Natural killer cell (primary cell): ENCODE measurements around the gene ACAN. TPM values are rescaled to one million over a fixed set of nuclear protein-coding genes. Genes with fewer than 3 reads are reported as not detected.

Source experiments
- ATAC-seq, 3 donors: fragments of 150-1000 bp in 2 of 3; fragments of 200-7000 bp in 1 of 3; cut with Tn5 transposase; 1 replicate in 1 of 3; 2 replicates in 2 of 3; pipeline ENCODE4 v1.10.0; 2021; ENCODE audit warnings: mild to moderate bottlenecking in 2 of 3, moderate library complexity in 2 of 3
- DNase-seq, 2 donors: peaks; one replicate each; pipeline versions ENCODE4 v3.0.0 to v3.0.0-alpha.2; 2013 to 2021; ENCODE audit warnings: mixed read lengths in 1 of 2
- H3K27ac ChIP-seq: one replicate; pipeline ENCODE4 v1.5.1; 2013; ENCODE audit warnings: mild to moderate bottlenecking, low read length
- H3K27me3 ChIP-seq: one replicate; pipeline ENCODE4 v1.6.1; 2013; ENCODE audit warnings: low read length; ENCODE audit not compliant: control insufficient read depth, insufficient read depth
- H3K36me3 ChIP-seq: one replicate; pipeline ENCODE4 v1.6.1; 2013; ENCODE audit warnings: low read length; ENCODE audit not compliant: control insufficient read depth, insufficient read depth
- H3K4me1 ChIP-seq: one replicate; pipeline ENCODE4 v1.6.1; 2013; ENCODE audit warnings: low read length; ENCODE audit not compliant: control insufficient read depth, insufficient read depth
- H3K4me3 ChIP-seq: one replicate; pipeline ENCODE4 v1.5.1; 2013; ENCODE audit warnings: low read length
- H3K9me3 ChIP-seq: one replicate; pipeline ENCODE4 v1.6.1; 2013; ENCODE audit warnings: low read length; ENCODE audit not compliant: control insufficient read depth, insufficient read depth
- H3K27ac Mint-ChIP-seq, 2 donors: one replicate each; pipeline ENCODE4 v1.8.0; 2022; ENCODE audit warnings: mild to moderate bottlenecking in 2 of 2, mixed read lengths in 2 of 2, moderate library complexity in 1 of 2
- H3K27me3 Mint-ChIP-seq, 2 donors: one replicate each; pipeline ENCODE4 v1.8.0; 2022; ENCODE audit warnings: low read depth in 2 of 2, mixed read lengths in 2 of 2
- H3K36me3 Mint-ChIP-seq: one replicate; pipeline ENCODE4 v1.8.0; 2022; ENCODE audit warnings: mixed read lengths
- H3K4me1 Mint-ChIP-seq, 2 donors: one replicate each; pipeline ENCODE4 v1.8.0; 2022; ENCODE audit warnings: mixed read lengths in 2 of 2
- H3K4me3 Mint-ChIP-seq: one replicate; pipeline ENCODE4 v1.8.0; 2022; ENCODE audit warnings: mild to moderate bottlenecking, moderate library complexity, mixed read lengths
- H3K9me3 Mint-ChIP-seq, 2 donors: one replicate each; pipeline ENCODE4 v1.8.0; 2022; ENCODE audit warnings: mixed read lengths in 2 of 2
- WGBS: methylation state at CpG from one replicate; pipeline ENCODE4 v1.1.7; 2013; ENCODE audit warnings: missing lambda C conversion rate; ENCODE audit not compliant: insufficient coverage; 5-methylcytosine and 5-hydroxymethylcytosine counted together
- intact Hi-C: fragments of 100-400 bp; cut with micrococcal nuclease; formaldehyde crosslinking; loops from one replicate; pipeline ENCODE4 v1.14.2; 2022
- total RNA-seq, 4 donors: library from RNA; stranded (reverse); fragments of 120-200 nt in 1 of 4; gene quantifications; one replicate each; pipeline versions ENCODE4 v1.2.3 to v1.2.4, GENCODE V29; 2013 to 2022
- TF ChIP-seq, protein P1 (sequence below): fragments of 200-600 bp; IDR thresholded peaks from one replicate; pipeline ENCODE4 v1.8.0; 2022; ENCODE audit warnings: antibody characterized with exemption

ACAN gene
- total RNA-seq, 3 donors from 2014 or later (not counting 1 experiment from before 2014, with no cell fraction given) = not detected

DNA sequence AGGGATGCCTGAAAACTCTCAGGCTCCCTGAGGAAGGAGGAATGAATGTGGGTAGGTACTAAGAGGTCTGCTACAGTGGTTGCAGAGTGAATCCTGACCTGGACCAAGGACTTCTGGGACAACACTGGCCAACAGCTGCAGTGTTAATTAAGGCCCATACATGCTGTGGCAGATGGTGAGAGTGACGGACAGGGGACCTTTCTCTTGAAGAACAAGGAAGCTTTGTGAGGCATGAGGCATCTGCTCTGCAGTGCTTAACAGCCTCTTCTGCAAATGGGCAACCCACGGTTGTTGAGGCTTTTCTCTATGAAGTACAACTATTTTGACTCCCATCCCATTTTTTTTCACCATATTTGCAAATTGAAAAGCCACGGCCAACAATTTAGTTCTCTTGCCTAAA, 26.6 kb upstream of the ACAN start:
- Mint-ChIP-seq H3K9me3 (no peaks in the 10 kb centered on the region), H3K27me3 (peaks cover 13 to 33% of the 10 kb centered on the region in 2 donors), H3K4me1 (no peaks in the 10 kb centered on the region), H3K36me3 (no peaks in the 10 kb centered on the region), H3K4me3 (no peak overlapping the region), H3K27ac (no peak overlapping the region)
- H3K27me3 ChIP-seq = no peaks in the 10 kb centered on the region
- no peaks in the 10 kb centered on the region for H3K36me3 ChIP-seq
- no peak overlapping the region for H3K27ac ChIP-seq
- WGBS = 87% methylated on average over 3 of the region's 3 CpGs
- intact Hi-C loops = no loop called here
- no peaks in the 10 kb centered on the region for H3K4me1 ChIP-seq
- ATAC-seq (no peak), DNase-seq (no peak)
- peaks cover 3% of the 10 kb centered on the region for H3K9me3 ChIP-seq
- TF ChIP-seq, protein P1, sequence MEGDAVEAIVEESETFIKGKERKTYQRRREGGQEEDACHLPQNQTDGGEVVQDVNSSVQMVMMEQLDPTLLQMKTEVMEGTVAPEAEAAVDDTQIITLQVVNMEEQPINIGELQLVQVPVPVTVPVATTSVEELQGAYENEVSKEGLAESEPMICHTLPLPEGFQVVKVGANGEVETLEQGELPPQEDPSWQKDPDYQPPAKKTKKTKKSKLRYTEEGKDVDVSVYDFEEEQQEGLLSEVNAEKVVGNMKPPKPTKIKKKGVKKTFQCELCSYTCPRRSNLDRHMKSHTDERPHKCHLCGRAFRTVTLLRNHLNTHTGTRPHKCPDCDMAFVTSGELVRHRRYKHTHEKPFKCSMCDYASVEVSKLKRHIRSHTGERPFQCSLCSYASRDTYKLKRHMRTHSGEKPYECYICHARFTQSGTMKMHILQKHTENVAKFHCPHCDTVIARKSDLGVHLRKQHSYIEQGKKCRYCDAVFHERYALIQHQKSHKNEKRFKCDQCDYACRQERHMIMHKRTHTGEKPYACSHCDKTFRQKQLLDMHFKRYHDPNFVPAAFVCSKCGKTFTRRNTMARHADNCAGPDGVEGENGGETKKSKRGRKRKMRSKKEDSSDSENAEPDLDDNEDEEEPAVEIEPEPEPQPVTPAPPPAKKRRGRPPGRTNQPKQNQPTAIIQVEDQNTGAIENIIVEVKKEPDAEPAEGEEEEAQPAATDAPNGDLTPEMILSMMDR = no peak
- no peak overlapping the region for H3K4me3 ChIP-seq

DNA sequence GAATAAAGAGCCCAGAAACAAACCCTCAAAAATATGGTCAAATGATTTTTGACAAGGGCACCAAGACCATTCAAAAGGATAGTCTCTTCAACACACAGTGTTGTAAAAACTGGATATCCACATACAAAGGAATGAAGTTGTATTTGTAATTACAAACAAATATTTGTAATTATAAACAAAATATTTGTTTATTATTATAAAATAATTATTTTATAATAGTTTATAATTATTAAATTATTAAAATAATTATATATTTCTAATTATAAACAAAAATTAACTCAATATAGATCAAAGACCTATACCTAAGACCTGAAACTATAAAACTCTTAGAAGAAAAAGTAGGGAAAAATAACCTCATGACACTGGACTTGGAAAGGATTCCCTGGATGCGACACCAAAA, 23.3 kb upstream of the ACAN start:
- ATAC-seq (no peak), DNase-seq (no peak)
- Histone ChIP-seq H3K36me3 (no peaks in the 10 kb centered on the region), H3K27ac (no peak overlapping the region), H3K4me1 (no peaks in the 10 kb centered on the region), H3K4me3 (no peak overlapping the region), H3K27me3 (no peaks in the 10 kb centered on the region), H3K9me3 (peaks cover 3% of the 10 kb centered on the region)
- Mint-ChIP-seq H3K9me3 (no peaks in the 10 kb centered on the region), H3K27ac (no peak overlapping the region), H3K36me3 (no peaks in the 10 kb centered on the region), H3K4me3 (no peak overlapping the region), H3K4me1 (no peaks in the 10 kb centered on the region), H3K27me3 (peaks cover 10 to 29% of the 10 kb centered on the region in 2 donors)
- intact Hi-C loops = no loop called here
- TF ChIP-seq, protein P1 = no peak
- 100% methylated on average over 1 of the region's 1 CpG for WGBS

DNA sequence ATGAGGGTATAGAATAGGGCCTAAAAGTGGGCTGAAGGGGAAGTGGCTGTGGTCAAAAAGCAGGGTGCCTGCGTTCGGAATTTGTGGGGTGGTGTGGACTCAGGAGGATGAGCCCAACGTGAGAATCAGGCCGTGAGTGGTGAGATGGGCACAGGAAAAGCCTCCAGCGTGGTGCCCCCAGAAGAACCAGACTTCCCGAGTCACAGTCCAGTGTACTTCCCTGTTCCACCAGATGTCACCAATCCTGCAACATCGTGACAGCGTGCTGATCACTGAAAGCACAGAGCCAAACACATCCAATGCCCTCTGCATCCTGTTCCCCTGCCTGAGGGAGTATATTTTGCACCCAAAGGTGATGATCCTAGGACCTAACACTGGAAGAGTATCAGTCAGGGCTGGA, 20.8 kb upstream of the ACAN start:
- H3K4me1 Mint-ChIP-seq = no peaks in the 10 kb centered on the region
- H3K27ac Mint-ChIP-seq = no peak overlapping the region
- H3K27me3 Mint-ChIP-seq = peaks cover 17 to 29% of the 10 kb centered on the region in 2 donors
- Histone ChIP-seq H3K36me3 (no peaks in the 10 kb centered on the region), H3K4me1 (no peaks in the 10 kb centered on the region), H3K27ac (no peak overlapping the region), H3K27me3 (no peaks in the 10 kb centered on the region), H3K9me3 (no peaks in the 10 kb centered on the region), H3K4me3 (no peak overlapping the region)
- DNase-seq (no peak), ATAC-seq (no peak)
- 50% methylated on average over 8 of the region's 8 CpGs for WGBS
- H3K4me3 Mint-ChIP-seq = no peak overlapping the region
- intact Hi-C loops = no loop called here
- TF ChIP-seq, protein P1 = no peak
- no peaks in the 10 kb centered on the region for H3K36me3 Mint-ChIP-seq
- H3K9me3 Mint-ChIP-seq = no peaks in the 10 kb centered on the region

DNA sequence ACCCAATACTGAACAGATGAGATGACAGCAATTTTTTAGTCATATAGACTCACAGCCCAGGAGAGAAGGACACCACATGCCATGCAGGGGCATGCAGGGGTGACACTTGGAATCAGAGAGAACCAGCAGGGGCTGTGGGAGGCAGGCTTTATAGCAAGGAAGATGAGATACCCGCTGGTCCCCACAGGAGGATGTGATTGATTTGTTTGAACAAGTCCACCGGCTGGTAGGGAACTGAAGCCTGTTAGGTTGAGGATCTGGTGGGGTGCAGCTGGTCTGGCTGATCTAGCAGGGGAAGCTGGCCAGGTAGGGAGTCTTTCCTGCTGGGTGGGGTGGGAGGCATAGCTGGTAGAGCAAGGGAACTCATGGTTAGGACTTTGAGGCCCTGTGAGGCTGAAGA, 18.0 kb upstream of the ACAN start:
- H3K4me3 Mint-ChIP-seq = no peak overlapping the region
- no peaks in the 10 kb centered on the region for H3K36me3 Mint-ChIP-seq
- H3K27me3 ChIP-seq = no peaks in the 10 kb centered on the region
- H3K9me3 Mint-ChIP-seq = no peaks in the 10 kb centered on the region
- no peaks in the 10 kb centered on the region for H3K36me3 ChIP-seq
- peaks cover 20 to 32% of the 10 kb centered on the region in 2 donors for H3K27me3 Mint-ChIP-seq
- no peaks in the 10 kb centered on the region for H3K4me1 ChIP-seq
- H3K4me1 Mint-ChIP-seq = no peaks in the 10 kb centered on the region
- TF ChIP-seq, protein P1 = no peak
- H3K9me3 ChIP-seq = no peaks in the 10 kb centered on the region
- no peak overlapping the region for H3K27ac ChIP-seq
- no peak overlapping the region for H3K4me3 ChIP-seq
- DNase-seq (no peak), ATAC-seq (no peak)
- H3K27ac Mint-ChIP-seq = no peak overlapping the region
- intact Hi-C loops = no loop called here
- WGBS = 86% methylated on average over 2 of the region's 2 CpGs
